IMR-90 (cell line): Measurements from ENCODE around the gene BRPF3. TPM values are rescaled to one million over a fixed set of nuclear protein-coding genes. Genes with fewer than 3 reads are reported as not detected.

ENCODE experiments used
- ATAC-seq: fragments of 200-7000 bp; cut with Tn5 transposase; 2 replicates; pipeline ENCODE4 v1.9.1; 2020; ENCODE audit warnings: low read depth, mild to moderate bottlenecking, moderate library complexity
- BruUV-seq: library from RNA; stranded (reverse); fragments of 400-500 nt; replicated peaks from 2 replicates; lab custom pipeline; 2021; lab: Mats Ljungman, UMichigan
- CTCF ChIA-PET: fragments of 300-600 bp; formaldehyde crosslinking; extraction: SDS; loops from one replicate; lab custom pipeline; 2021; ENCODE audit warnings: antibody characterized with exemption; lab: Yijun Ruan, JAX
- POLR2A ChIA-PET: fragments of 300-600 bp; sonication (Branson Sonifier 250); formaldehyde crosslinking; loops from one replicate; lab custom pipeline; 2022; ENCODE audit warnings: antibody characterized with exemption; ENCODE audit not compliant: unreplicated experiment; lab: Charles Lee
- DNase-seq: peaks from one replicate; pipeline ENCODE4 v3.0.0; 2013
- H2AFZ ChIP-seq: replicated peaks from 2 replicates; pipeline ENCODE3; 2013; ENCODE audit warnings: low read length, mild to moderate bottlenecking; ENCODE audit not compliant: poor library complexity
- H2AK5ac ChIP-seq: 2 replicates; pipeline ENCODE4 v1.6.1; 2013; ENCODE audit warnings: low read depth, low read length, inconsistent platforms
- H2AK9ac ChIP-seq: replicated peaks from 2 replicates; pipeline ENCODE3; 2013; ENCODE audit warnings: mild to moderate bottlenecking, low read depth, low read length, moderate library complexity; ENCODE audit not compliant: poor library complexity
- H2BK120ac ChIP-seq: 2 replicates; pipeline ENCODE4 v1.6.1; 2013; ENCODE audit warnings: low read depth, low read length, inconsistent platforms
- H2BK15ac ChIP-seq: 3 replicates; pipeline ENCODE4 v1.6.1; 2013; ENCODE audit warnings: low read depth, low read length, inconsistent platforms
- H2BK20ac ChIP-seq: 2 replicates; pipeline ENCODE4 v1.6.1; 2013; ENCODE audit warnings: low read depth, mild to moderate bottlenecking, inconsistent platforms, low read length, moderate library complexity
- H2BK5ac ChIP-seq: 2 replicates; pipeline ENCODE4 v1.6.1; 2013; ENCODE audit warnings: mild to moderate bottlenecking, low read depth, low read length, inconsistent platforms; ENCODE audit not compliant: poor library complexity, severe bottlenecking
- H3K14ac ChIP-seq: replicated peaks from 2 replicates; pipeline ENCODE4 v1.6.1; 2013; ENCODE audit warnings: low read depth, low read length, inconsistent platforms
- H3K18ac ChIP-seq: 2 replicates; pipeline ENCODE4 v1.6.1; 2013; ENCODE audit warnings: low read depth, low read length, control low read depth
- H3K23ac ChIP-seq: 2 replicates; pipeline ENCODE4 v1.6.1; 2013; ENCODE audit warnings: low read depth, low read length, inconsistent platforms
- H3K27ac ChIP-seq: 2 replicates; pipeline ENCODE4 v1.5.1; 2013; ENCODE audit warnings: mild to moderate bottlenecking, control low read depth, low read length; ENCODE audit not compliant: insufficient read depth
- H3K27me3 ChIP-seq: 2 replicates; pipeline ENCODE4 v1.6.1; 2013; ENCODE audit warnings: low read length; ENCODE audit not compliant: control insufficient read depth, insufficient read depth
- H3K36me3 ChIP-seq: 2 replicates; pipeline ENCODE4 v1.6.1; 2013; ENCODE audit warnings: low read length, mixed read lengths; ENCODE audit not compliant: control insufficient read depth, insufficient read depth
- H3K4ac ChIP-seq: 2 replicates; pipeline ENCODE4 v1.6.1; 2013; ENCODE audit warnings: low read depth, low read length, inconsistent platforms
- H3K4me1 ChIP-seq: 2 replicates; pipeline ENCODE4 v1.6.1; 2013; ENCODE audit warnings: low read length, mixed read lengths; ENCODE audit not compliant: control insufficient read depth, insufficient read depth
- H3K4me2 ChIP-seq: 2 replicates; pipeline ENCODE4 v1.6.1; 2013; ENCODE audit warnings: low read depth, mild to moderate bottlenecking, control low read depth, low read length, moderate library complexity
- H3K4me3 ChIP-seq: 2 replicates; pipeline ENCODE4 v1.5.1; 2013; ENCODE audit warnings: low read depth, mild to moderate bottlenecking, control low read depth, low read length, moderate library complexity; ENCODE audit not compliant: insufficient read depth
- H3K56ac ChIP-seq: 2 replicates; pipeline ENCODE4 v1.6.1; 2013; ENCODE audit warnings: low read length, inconsistent platforms; ENCODE audit not compliant: insufficient read depth; ENCODE audit errors: extremely low read depth
- H3K79me1 ChIP-seq, 2 experiments: 2 replicates each; pipeline ENCODE4 v1.6.1; 2013; ENCODE audit warnings: low read length in 2 of 2, inconsistent platforms in 1 of 2, low read depth in 1 of 2
- H3K9ac ChIP-seq: 2 replicates; pipeline ENCODE4 v1.6.1; 2013; ENCODE audit warnings: low read depth, low read length, control low read depth
- H3K9me1 ChIP-seq: 2 replicates; pipeline ENCODE4 v1.6.1; 2013; ENCODE audit warnings: low read length, inconsistent platforms; ENCODE audit not compliant: insufficient read depth
- H3K9me3 ChIP-seq: 2 replicates; pipeline ENCODE4 v1.6.1; 2013; ENCODE audit warnings: low read length; ENCODE audit not compliant: control insufficient read depth, insufficient read depth
- H4K20me1 ChIP-seq: 2 replicates; pipeline ENCODE4 v1.6.1; 2013; ENCODE audit warnings: low read length, inconsistent platforms; ENCODE audit not compliant: insufficient read depth
- H4K5ac ChIP-seq: 2 replicates; pipeline ENCODE4 v1.6.1; 2013; ENCODE audit warnings: mild to moderate bottlenecking, low read depth, low read length, control low read depth
- H4K8ac ChIP-seq, 2 experiments: 2 replicates each; pipeline ENCODE4 v1.6.1; 2013; ENCODE audit warnings: low read depth in 2 of 2, low read length in 2 of 2, control low read depth in 1 of 2, inconsistent platforms in 1 of 2
- H4K91ac ChIP-seq: 2 replicates; pipeline ENCODE4 v1.6.1; 2013; ENCODE audit warnings: low read depth, low read length, inconsistent platforms; ENCODE audit not compliant: insufficient read depth
- BHLHE40 ChIP-seq: fragments of 150-350 bp; IDR thresholded peaks from 2 replicates; pipeline ENCODE4 v1.6.1; 2016; ENCODE audit warnings: mild to moderate bottlenecking, low read depth, low read length
- CEBPB ChIP-seq: IDR thresholded peaks from 2 replicates; pipeline ENCODE4 v1.6.1; 2012; ENCODE audit warnings: low read depth, low read length, improper control_type of control experiment
- dilution Hi-C: fragments of 300-500 bp; cut with HindIII; formaldehyde crosslinking; loops from one replicate; pipeline ENCODE4 v1.14.3; 2018; ENCODE audit warnings: low sequenced_read_pairs; ENCODE audit not compliant: unreplicated experiment
- in situ Hi-C: fragments of 300-500 bp; cut with MboI; formaldehyde crosslinking; loops from 3 replicates; pipeline ENCODE4 v1.14.3; 2019; ENCODE audit warnings: low sequenced_read_pairs, inconsistent platforms, mixed read lengths
- intact Hi-C: fragments of 100-400 bp; cut with micrococcal nuclease; formaldehyde crosslinking; loops from 2 replicates; pipeline ENCODE4 v1.10.0; 2022
- polyA plus RNA-seq, 3 experiments: library from polyadenylated mRNA; depleted of rRNA; stranded (reverse); fragments of >200 nt; gene quantifications; 2 replicates each; pipeline ENCODE4 v1.2.3, GENCODE V29; 2012; ENCODE audit warnings: low replicate concordance in 1 of 3
- total RNA-seq: library from RNA; depleted of rRNA; stranded (reverse); fragments of >200 nt; gene quantifications from 2 replicates; pipeline ENCODE4 v1.2.3, GENCODE V29; 2012

Gene BRPF3
- total and polyA plus RNA-seq, 2 of the 4 experiments (the other 2 are of a cell fraction) = 10.2 to 17.2 TPM

- Histone ChIP-seq H4K8ac (no peak overlapping the region), H3K4ac (no peak overlapping the region), H3K79me1 (no peaks in the 10 kb centered on the region)
Measured at GRCh38 chr6:36149476-36149875, 47.1 kb upstream of the BRPF3 start.

More at GRCh38 chr6:36149476-36149875, 47.1 kb upstream of the BRPF3 start:
- no peaks in the 10 kb centered on the region for H3K9me1 ChIP-seq
- H3K36me3 ChIP-seq = no peaks in the 10 kb centered on the region
- no peak overlapping the region for H4K91ac ChIP-seq
- no peak overlapping the region for H2AK5ac ChIP-seq
- H3K4me2 ChIP-seq = no peak overlapping the region
- H3K14ac ChIP-seq = no peak overlapping the region
- H3K9ac ChIP-seq = no peak overlapping the region
- in situ Hi-C loops = no loop called here
- no peak overlapping the region for H2BK15ac ChIP-seq
- H3K27ac ChIP-seq = no peak overlapping the region
- H4K20me1 ChIP-seq = no peaks in the 10 kb centered on the region
- H3K27me3 ChIP-seq = peaks cover 8% of the 10 kb centered on the region
- TF ChIP-seq CEBPB = 0 out of 2 replicates have a peak, but pooled peaks have one; percentile 26
- TF ChIP-seq BHLHE40 = no peak
- DNase-seq = no peak
- no peak overlapping the region for H2AK9ac ChIP-seq
- no peak overlapping the region for H2BK20ac ChIP-seq
- no peak overlapping the region for H4K5ac ChIP-seq
- H3K9me3 ChIP-seq = peaks cover 2% of the 10 kb centered on the region; the same call in 1 of the 2 replicates
- no TSS peak for BruUV-seq
- no peak overlapping the region for H2BK5ac ChIP-seq
- H3K23ac ChIP-seq = no peak overlapping the region
- dilution Hi-C loops = no loop called here
- no peak overlapping the region for H3K18ac ChIP-seq
- H3K56ac ChIP-seq = no peak overlapping the region
- no peak overlapping the region for H2AFZ ChIP-seq
- POLR2A ChIA-PET = no interaction called here
- no peak overlapping the region for H2BK120ac ChIP-seq
- no peaks in the 10 kb centered on the region for H3K4me1 ChIP-seq
- no peak for ATAC-seq
- no peak overlapping the region for H3K4me3 ChIP-seq
- CTCF ChIA-PET = no interaction called here
- intact Hi-C loops = no loop called here
